B cell (primary cell): ENCODE results near the gene MYRFL.

ENCODE experiments used
- CTCF ChIP-seq: fragments of 200-600 bp; IDR thresholded peaks from one replicate; pipeline ENCODE4 v1.8.0; 2022; ENCODE audit warnings: antibody characterized with exemption, mild to moderate bottlenecking
- EZH2 ChIP-seq: IDR thresholded peaks from 2 replicates; pipeline ENCODE4 v1.6.1; 2012; ENCODE audit warnings: borderline replicate concordance, low read depth, mild to moderate bottlenecking, moderate library complexity, low read length; ENCODE audit not compliant: insufficient read depth, poor library complexity, severe bottlenecking

GRCh38 chr12:70007687-70008086 lies 182.7 kb downstream of the MYRFL start:
- TF ChIP-seq CTCF (no peak), EZH2 (no peak)
